GM12878 (cell line): ENCODE measurements around the gene SLC25A45. TPM values are rescaled to one million over a fixed set of nuclear protein-coding genes. Genes with fewer than 3 reads are reported as not detected.

Source experiments
- ATAC-seq: fragments of 200-7000 bp; cut with Tn5 transposase; 3 replicates; pipeline ENCODE4 v1.9.1; 2020; ENCODE audit warnings: mild to moderate bottlenecking, moderate library complexity
- BruUV-seq: library from RNA; stranded (reverse); fragments of 400-500 nt; replicated peaks from 2 replicates; lab custom pipeline; 2021; lab: Mats Ljungman, UMichigan
- CTCF ChIA-PET: fragments of 300-600 bp; sonication (Branson Sonifier 250); formaldehyde crosslinking; extraction: SDS; loops from one replicate; lab custom pipeline; 2021; ENCODE audit warnings: inconsistent platforms; lab: Yijun Ruan, JAX
- POLR2A ChIA-PET: fragments of 350-600 bp; formaldehyde crosslinking; extraction: SDS; loops from one replicate; lab custom pipeline; 2021; ENCODE audit warnings: inconsistent platforms; lab: Charles Lee
- RAD21 ChIA-PET: fragments of 300-600 bp; sonication (Branson Sonifier 250); formaldehyde crosslinking; loops from one replicate; lab custom pipeline; 2023; ENCODE audit warnings: antibody characterized with exemption; ENCODE audit not compliant: unreplicated experiment; lab: Charles Lee
- SMC1A ChIA-PET: fragments of 300-600 bp; sonication (Branson Sonifier 250); formaldehyde crosslinking; loops from one replicate; lab custom pipeline; 2023; ENCODE audit not compliant: unreplicated experiment, uncharacterized antibody; lab: Charles Lee
- DNase-seq: peaks from one replicate; pipeline ENCODE4 v3.0.0-alpha.2; 2011; ENCODE audit warnings: low read depth, low spot score
- FAIRE-seq: peaks from 3 replicates; lab custom pipeline; 2011; peaks lifted over from hg19 to GRCh38; lab: Jason Lieb, UNC
- H2AFZ ChIP-seq: 2 replicates; pipeline ENCODE4 v1.6.0; 2011; ENCODE audit warnings: low read depth, low read length, control low read depth; ENCODE audit not compliant: control insufficient read depth
- H3K27ac ChIP-seq: 2 replicates; pipeline ENCODE4 v1.5.1; 2011; ENCODE audit warnings: control low read depth; ENCODE audit not compliant: control insufficient read depth, insufficient read depth
- H3K27me3 ChIP-seq, 2 experiments: replicated peaks in 1 of 2; 2 replicates each; pipeline versions ENCODE4 v1.6.0 to v1.6.1; 2011; ENCODE audit warnings: low read length in 1 of 2; ENCODE audit not compliant: control insufficient read depth in 2 of 2, insufficient read depth in 2 of 2
- H3K36me3 ChIP-seq, 2 experiments: 2 replicates each; pipeline ENCODE4 v1.5.1; 2011; ENCODE audit warnings: low read length in 1 of 2; ENCODE audit not compliant: control insufficient read depth in 2 of 2, insufficient read depth in 2 of 2
- H3K4me1 ChIP-seq: 2 replicates; pipeline ENCODE4 v1.6.1; 2011; ENCODE audit warnings: mild to moderate bottlenecking, low read length, moderate library complexity, mixed read lengths; ENCODE audit not compliant: control insufficient read depth, insufficient read depth
- H3K4me2 ChIP-seq: 2 replicates; pipeline ENCODE4 v1.6.0; 2011; ENCODE audit warnings: control low read depth; ENCODE audit not compliant: control insufficient read depth, insufficient read depth
- H3K4me3 ChIP-seq: fragments of 200-600 bp; sonication (generic); 2 replicates; pipeline ENCODE4 v1.5.1; 2016
- H3K79me2 ChIP-seq: 2 replicates; pipeline ENCODE4 v1.6.0; 2011; ENCODE audit warnings: low read length; ENCODE audit not compliant: control insufficient read depth, insufficient read depth
- H3K9ac ChIP-seq: 2 replicates; pipeline ENCODE4 v1.8.0; 2011; ENCODE audit warnings: low read length, control low read depth, mixed read lengths; ENCODE audit not compliant: control insufficient read depth, insufficient read depth
- H3K9me3 ChIP-seq: replicated peaks from 3 replicates; pipeline ENCODE4 v1.5.1; 2011; ENCODE audit warnings: mild to moderate bottlenecking, low read length; ENCODE audit not compliant: control insufficient read depth, insufficient read depth
- H4K20me1 ChIP-seq: 2 replicates; pipeline ENCODE4 v1.6.0; 2011; ENCODE audit not compliant: control insufficient read depth, insufficient read depth
- IRF3 ChIP-seq: fragments of 450-650 bp; IDR thresholded peaks from 2 replicates; pipeline ENCODE4 v1.6.1; 2014; ENCODE audit warnings: mild to moderate bottlenecking
- NFYB ChIP-seq: IDR thresholded peaks from 2 replicates; pipeline ENCODE4 v1.6.1; 2011; ENCODE audit warnings: low read depth, mild to moderate bottlenecking, low read length, improper control_type of control experiment, moderate library complexity; ENCODE audit not compliant: insufficient read depth
- NR2F1 ChIP-seq: fragments of 450-650 bp; conservative IDR thresholded peaks from 2 replicates; pipeline ENCODE4 v1.6.1; 2017; ENCODE audit warnings: mild to moderate bottlenecking
- PAX8 ChIP-seq: fragments of 450-650 bp; IDR thresholded peaks from 2 replicates; pipeline ENCODE4 v1.6.1; 2017; ENCODE audit warnings: mild to moderate bottlenecking, moderate library complexity
- SMAD1 ChIP-seq: fragments of 450-650 bp; IDR thresholded peaks from 2 replicates; pipeline ENCODE4 v1.6.1; 2018; ENCODE audit warnings: mild to moderate bottlenecking, low read depth; ENCODE audit not compliant: partially characterized antibody
- YY1 ChIP-seq: IDR thresholded peaks from 2 replicates; pipeline ENCODE4 v1.6.1; 2011; ENCODE audit warnings: low read depth, mild to moderate bottlenecking, low read length
- ZNF207 ChIP-seq: fragments of 450-650 bp; IDR thresholded peaks from 2 replicates; pipeline ENCODE4 v1.6.1; 2014; ENCODE audit warnings: antibody characterized with exemption, mild to moderate bottlenecking, borderline replicate concordance
- WGBS: methylation state at CpG from one replicate; pipeline ENCODE4 v1.1.6; 2016; ENCODE audit warnings: low lambda C conversion rate; ENCODE audit not compliant: insufficient replicate concordance, insufficient coverage; ENCODE audit errors: missing lambda C conversion rate; 5-methylcytosine and 5-hydroxymethylcytosine counted together
- in situ Hi-C: fragments of 300-500 bp; cut with MboI; formaldehyde crosslinking; loops from 9 replicates; pipeline ENCODE4 v1.14.3; 2018; ENCODE audit warnings: mixed read lengths
- intact Hi-C: fragments of 100-400 bp; cut with micrococcal nuclease; formaldehyde crosslinking; loops from one replicate; pipeline ENCODE4 v1.14.2; 2022; ENCODE audit not compliant: unreplicated experiment
- polyA plus RNA-seq, 11 experiments: library from polyadenylated mRNA; depleted of rRNA in 4 of 11; unstranded in 6 of 11; stranded (reverse) in 5 of 11; fragments of >200 nt; fragmentation: Nextera tagmentation in 4 of 11; fragmentation: Illumina TruSeq in 1 of 11; extraction: Ambion mirVana in 4 of 11; extraction: Trizol in 1 of 11; gene quantifications; 1 replicate in 1 of 11; 2 replicates in 10 of 11; pipeline versions ENCODE4 v1.2.1 to v1.2.3, GENCODE V29; 2011 to 2016; ENCODE audit warnings: inconsistent platforms in 2 of 11, missing spikeins in 2 of 11, low read depth in 1 of 11
- total RNA-seq, 4 experiments: library from RNA; depleted of rRNA in 3 of 4; stranded (reverse); fragments of >200 nt in 3 of 4; fragmentation: Illumina TruSeq in 1 of 4; extraction: Trizol in 1 of 4; gene quantifications; 2 replicates each; pipeline versions ENCODE4 v1.2.1 to v1.2.3, GENCODE V29; 2013 to 2021
- TF ChIP-seq, protein P1 (sequence below): fragments of 450-650 bp; IDR thresholded peaks from 2 replicates; pipeline ENCODE4 v1.6.1; 2017; ENCODE audit warnings: borderline replicate concordance
- TF ChIP-seq, protein P2 (sequence below): fragments of 450-650 bp; IDR thresholded peaks from 2 replicates; pipeline ENCODE4 v1.6.1; 2017; ENCODE audit warnings: mild to moderate bottlenecking
- TF ChIP-seq, protein P3 (sequence below): fragments of 450-650 bp; IDR thresholded peaks from 2 replicates; pipeline ENCODE4 v1.6.1; 2018; ENCODE audit warnings: borderline replicate concordance, mild to moderate bottlenecking; ENCODE audit not compliant: partially characterized antibody

SLC25A45 gene
- total and polyA plus RNA-seq, 10 of the 15 experiments (the other 5 are each of a cell fraction or from before 2014, with no cell fraction given) = 4.1 to 35.2 (median 20.3) TPM

GRCh38 chr11:65394125-65394536 is 11.7 kb upstream of the SLC25A45 start:
- Histone ChIP-seq H3K4me2 (no peak overlapping the region), H3K9me3 (no peaks in the 10 kb centered on the region), H3K27ac (no peak overlapping the region), H3K27me3 (no peaks in the 10 kb centered on the region), H3K4me3 (no peak overlapping the region), H3K4me1 (peaks cover 17% of the 10 kb centered on the region), H3K36me3 (peaks cover 8 to 30% of the 10 kb centered on the region in 2 experiments), H4K20me1 (no peaks in the 10 kb centered on the region), H3K9ac (no peak overlapping the region), H2AFZ (no peak overlapping the region), H3K79me2 (peaks cover 22% of the 10 kb centered on the region)
- ChIA-PET POLR2A (no interaction called here), SMC1A (interaction anchor here (0.7 kb wide), 1 partner anchor 22 kb away, joined by 3 read pairs; no protein-coding TSS in a partner anchor), CTCF (no interaction called here), RAD21 (no interaction called here)
- intact Hi-C loops = no loop called here
- no TSS peak for BruUV-seq
- 95% methylated on average over 20 of the region's 20 CpGs for WGBS
- in situ Hi-C loops = no loop called here
- ATAC-seq (no peak), DNase-seq (no peak), FAIRE-seq (no peak)
- TF ChIP-seq NR2F1 = no peak
- TF ChIP-seq, protein P1, sequence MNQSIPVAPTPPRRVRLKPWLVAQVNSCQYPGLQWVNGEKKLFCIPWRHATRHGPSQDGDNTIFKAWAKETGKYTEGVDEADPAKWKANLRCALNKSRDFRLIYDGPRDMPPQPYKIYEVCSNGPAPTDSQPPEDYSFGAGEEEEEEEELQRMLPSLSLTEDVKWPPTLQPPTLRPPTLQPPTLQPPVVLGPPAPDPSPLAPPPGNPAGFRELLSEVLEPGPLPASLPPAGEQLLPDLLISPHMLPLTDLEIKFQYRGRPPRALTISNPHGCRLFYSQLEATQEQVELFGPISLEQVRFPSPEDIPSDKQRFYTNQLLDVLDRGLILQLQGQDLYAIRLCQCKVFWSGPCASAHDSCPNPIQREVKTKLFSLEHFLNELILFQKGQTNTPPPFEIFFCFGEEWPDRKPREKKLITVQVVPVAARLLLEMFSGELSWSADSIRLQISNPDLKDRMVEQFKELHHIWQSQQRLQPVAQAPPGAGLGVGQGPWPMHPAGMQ = no peak
- TF ChIP-seq, protein P2, sequence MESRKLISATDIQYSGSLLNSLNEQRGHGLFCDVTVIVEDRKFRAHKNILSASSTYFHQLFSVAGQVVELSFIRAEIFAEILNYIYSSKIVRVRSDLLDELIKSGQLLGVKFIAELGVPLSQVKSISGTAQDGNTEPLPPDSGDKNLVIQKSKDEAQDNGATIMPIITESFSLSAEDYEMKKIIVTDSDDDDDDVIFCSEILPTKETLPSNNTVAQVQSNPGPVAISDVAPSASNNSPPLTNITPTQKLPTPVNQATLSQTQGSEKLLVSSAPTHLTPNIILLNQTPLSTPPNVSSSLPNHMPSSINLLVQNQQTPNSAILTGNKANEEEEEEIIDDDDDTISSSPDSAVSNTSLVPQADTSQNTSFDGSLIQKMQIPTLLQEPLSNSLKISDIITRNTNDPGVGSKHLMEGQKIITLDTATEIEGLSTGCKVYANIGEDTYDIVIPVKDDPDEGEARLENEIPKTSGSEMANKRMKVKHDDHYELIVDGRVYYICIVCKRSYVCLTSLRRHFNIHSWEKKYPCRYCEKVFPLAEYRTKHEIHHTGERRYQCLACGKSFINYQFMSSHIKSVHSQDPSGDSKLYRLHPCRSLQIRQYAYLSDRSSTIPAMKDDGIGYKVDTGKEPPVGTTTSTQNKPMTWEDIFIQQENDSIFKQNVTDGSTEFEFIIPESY = no peak
- TF ChIP-seq ZNF207 = no peak
- no peak for TF ChIP-seq NFYB
- TF ChIP-seq IRF3 = no peak
- no peak for TF ChIP-seq YY1
- no peak for TF ChIP-seq PAX8
- TF ChIP-seq SMAD1 = no peak
- TF ChIP-seq, protein P3, sequence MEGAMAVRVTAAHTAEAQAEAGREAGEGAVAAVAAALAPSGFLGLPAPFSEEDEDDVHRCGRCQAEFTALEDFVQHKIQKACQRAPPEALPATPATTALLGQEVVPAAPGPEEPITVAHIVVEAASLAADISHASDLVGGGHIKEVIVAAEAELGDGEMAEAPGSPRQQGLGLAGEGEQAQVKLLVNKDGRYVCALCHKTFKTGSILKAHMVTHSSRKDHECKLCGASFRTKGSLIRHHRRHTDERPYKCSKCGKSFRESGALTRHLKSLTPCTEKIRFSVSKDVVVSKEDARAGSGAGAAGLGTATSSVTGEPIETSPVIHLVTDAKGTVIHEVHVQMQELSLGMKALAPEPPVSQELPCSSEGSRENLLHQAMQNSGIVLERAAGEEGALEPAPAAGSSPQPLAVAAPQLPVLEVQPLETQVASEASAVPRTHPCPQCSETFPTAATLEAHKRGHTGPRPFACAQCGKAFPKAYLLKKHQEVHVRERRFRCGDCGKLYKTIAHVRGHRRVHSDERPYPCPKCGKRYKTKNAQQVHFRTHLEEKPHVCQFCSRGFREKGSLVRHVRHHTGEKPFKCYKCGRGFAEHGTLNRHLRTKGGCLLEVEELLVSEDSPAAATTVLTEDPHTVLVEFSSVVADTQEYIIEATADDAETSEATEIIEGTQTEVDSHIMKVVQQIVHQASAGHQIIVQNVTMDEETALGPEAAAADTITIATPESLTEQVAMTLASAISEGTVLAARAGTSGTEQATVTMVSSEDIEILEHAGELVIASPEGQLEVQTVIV = no peak
